ENCODE measurements around the gene RFX4. TPM values are rescaled to one million over a fixed set of nuclear protein-coding genes. Genes with fewer than 3 reads are reported as not detected.
A peak's percentile ranks its signal among the peaks of the same experiment; 100 is the strongest.

Gene RFX4
- polyA plus RNA-seq, 2 of the 4 experiments (the other 2 are of a cell fraction) = not detected

DNA sequence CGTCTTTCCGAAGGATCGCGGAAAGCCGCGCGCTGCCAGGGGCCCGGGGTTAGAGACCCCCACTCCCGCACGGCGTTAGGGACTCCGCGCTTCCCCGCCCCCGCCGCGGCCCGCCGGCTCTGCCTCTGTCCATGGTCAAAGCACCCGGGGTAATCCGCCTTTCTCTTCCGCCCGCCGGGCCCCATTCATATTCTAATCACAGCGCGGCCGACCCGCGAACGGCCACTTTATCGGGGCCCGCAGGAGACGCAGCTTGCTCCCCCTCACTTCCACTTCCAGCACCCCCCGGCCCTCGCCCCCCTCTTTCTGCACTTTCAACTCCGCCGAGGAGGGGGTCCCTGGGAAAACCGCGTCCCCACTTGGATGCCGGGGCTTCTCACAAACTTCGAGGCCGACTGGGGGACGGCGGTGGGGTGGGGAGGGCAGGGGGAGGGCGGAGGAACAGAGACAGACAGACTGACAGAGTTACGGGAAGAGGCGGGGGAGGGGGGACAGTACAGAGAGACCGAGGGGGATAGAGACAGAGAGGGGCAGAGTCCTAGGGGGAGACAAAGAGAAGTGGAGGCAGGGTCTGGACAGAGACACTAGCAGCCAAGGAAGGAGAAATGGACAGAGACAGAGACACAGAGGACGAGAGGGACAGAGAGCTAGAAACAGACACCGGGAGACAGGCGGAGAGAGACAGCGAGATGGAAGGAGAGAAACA, 1.1 kb upstream of the RFX4 start:
- ChIA-PET POLR2A (no interaction called here), CTCF (interaction anchor here (0.7 to 1.3 kb wide), 2 partner anchors 10 to 260 kb away, joined by 3 to 4 read pairs; no protein-coding TSS in a partner anchor)
- TF ChIP-seq, protein P1, sequence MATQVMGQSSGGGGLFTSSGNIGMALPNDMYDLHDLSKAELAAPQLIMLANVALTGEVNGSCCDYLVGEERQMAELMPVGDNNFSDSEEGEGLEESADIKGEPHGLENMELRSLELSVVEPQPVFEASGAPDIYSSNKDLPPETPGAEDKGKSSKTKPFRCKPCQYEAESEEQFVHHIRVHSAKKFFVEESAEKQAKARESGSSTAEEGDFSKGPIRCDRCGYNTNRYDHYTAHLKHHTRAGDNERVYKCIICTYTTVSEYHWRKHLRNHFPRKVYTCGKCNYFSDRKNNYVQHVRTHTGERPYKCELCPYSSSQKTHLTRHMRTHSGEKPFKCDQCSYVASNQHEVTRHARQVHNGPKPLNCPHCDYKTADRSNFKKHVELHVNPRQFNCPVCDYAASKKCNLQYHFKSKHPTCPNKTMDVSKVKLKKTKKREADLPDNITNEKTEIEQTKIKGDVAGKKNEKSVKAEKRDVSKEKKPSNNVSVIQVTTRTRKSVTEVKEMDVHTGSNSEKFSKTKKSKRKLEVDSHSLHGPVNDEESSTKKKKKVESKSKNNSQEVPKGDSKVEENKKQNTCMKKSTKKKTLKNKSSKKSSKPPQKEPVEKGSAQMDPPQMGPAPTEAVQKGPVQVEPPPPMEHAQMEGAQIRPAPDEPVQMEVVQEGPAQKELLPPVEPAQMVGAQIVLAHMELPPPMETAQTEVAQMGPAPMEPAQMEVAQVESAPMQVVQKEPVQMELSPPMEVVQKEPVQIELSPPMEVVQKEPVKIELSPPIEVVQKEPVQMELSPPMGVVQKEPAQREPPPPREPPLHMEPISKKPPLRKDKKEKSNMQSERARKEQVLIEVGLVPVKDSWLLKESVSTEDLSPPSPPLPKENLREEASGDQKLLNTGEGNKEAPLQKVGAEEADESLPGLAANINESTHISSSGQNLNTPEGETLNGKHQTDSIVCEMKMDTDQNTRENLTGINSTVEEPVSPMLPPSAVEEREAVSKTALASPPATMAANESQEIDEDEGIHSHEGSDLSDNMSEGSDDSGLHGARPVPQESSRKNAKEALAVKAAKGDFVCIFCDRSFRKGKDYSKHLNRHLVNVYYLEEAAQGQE (IDR thresholded peaks at IDR 0.05) = peak; percentile 75
- no peak for TF ChIP-seq MYC (IDR thresholded peaks at IDR 0.05; ENCODE audit: borderline replicate concordance, low read length)
- Histone ChIP-seq H3K4me2 (peak overlapping the region; percentile 86), H3K4me1 (peaks cover 53% of the 10 kb centered on the region), H3K4me3 (peak overlapping the region; percentile 38), H3K27ac (no peak overlapping the region), H3K9me3 (no peaks in the 10 kb centered on the region)
- peak in 1 of 2 experiments; percentile 27 for DNase-seq (ENCODE audit: low read depth in 1 of 2, low spot score in 1 of 2)
- WGBS (ENCODE audit: missing lambda C conversion rate) = 6% methylated on average over 27 of the region's 52 CpGs
- no peak for FAIRE-seq
- peak in 1 of 2 experiments; percentile 44; a peak in 3 of 6 replicates for ATAC-seq

- H3K4me2 ChIP-seq = peak overlapping the region; percentile 86
These were observed 584 bp upstream of the RFX4 start for GRCh38 chr12:106582249-106582591.

DNA sequence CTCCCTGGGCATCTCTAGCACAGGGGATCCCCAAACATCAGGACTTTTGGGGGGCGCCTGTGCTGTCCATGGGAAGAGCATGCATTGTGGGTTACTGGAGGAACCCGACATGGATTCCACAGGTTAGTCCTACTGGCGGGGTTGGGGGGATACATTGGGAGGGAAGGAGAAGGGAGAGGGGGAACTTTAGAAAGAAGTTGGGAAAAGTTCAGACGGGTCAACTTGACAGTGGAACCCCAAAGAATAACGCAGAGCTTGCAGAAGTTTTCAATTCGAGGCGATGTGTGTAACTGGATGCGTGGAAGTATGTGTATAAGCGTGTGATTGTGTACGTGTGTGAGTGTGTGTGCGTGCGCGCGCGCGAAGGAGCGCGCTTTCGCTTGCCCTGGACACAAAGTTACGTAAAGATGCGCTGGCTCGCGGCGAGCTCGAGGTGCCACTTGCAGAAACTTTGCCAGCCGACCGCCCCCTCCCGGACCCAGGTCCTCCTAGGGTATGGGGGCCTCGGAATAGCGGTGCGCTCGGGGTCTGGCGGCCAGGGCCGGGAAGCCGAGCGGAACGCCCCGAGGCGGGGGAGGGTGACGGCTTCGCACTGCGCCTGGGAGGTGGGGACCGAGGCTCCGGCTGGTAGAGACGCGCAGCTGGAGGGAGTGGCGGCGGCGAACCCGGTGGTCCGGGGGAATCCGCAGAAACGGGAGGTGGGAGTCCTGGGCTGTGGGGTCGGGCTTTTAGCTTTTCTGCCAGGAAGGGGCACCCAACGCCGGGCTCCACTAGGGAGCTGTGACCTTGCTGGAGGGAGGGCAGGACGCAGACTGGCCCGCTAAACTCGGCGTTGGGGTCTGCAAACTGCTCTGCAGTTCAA, 669 bp downstream of the RFX4 start:
- TF ChIP-seq CTCF (IDR thresholded peaks at IDR 0.05) = no peak
- TF ChIP-seq TFCP2L1 (CRISPR knock-in tag; IDR thresholded peaks at IDR 0.05) = no peak
- no peak for TF ChIP-seq NR3C1 (IDR thresholded peaks at IDR 0.05)
- TF ChIP-seq HDAC2 (IDR thresholded peaks at IDR 0.05) = peak; percentile 57; the same call in 1 of the 2 replicates
- TF ChIP-seq JUN (IDR thresholded peaks at IDR 0.05) = no peak
- TF ChIP-seq MYC (IDR thresholded peaks at IDR 0.05; ENCODE audit: borderline replicate concordance, low read length) = no peak
- TF ChIP-seq ZC3H11A (IDR thresholded peaks at IDR 0.05) = no peak
- no peak for TF ChIP-seq NFE2L2 (conservative IDR thresholded peaks at IDR 0.05; ENCODE audit: low read length)
- POLR2A ChIA-PET = no interaction called here
- DNase-seq (ENCODE audit: low read depth in 1 of 2, low spot score in 1 of 2) = peak; percentile 19 to 56
- peak overlapping the region; percentile 46 for H3K4me3 ChIP-seq
- WGBS (ENCODE audit: missing lambda C conversion rate) = under 1% methylated on average over 30 of the region's 60 CpGs
- H3K4me1 ChIP-seq = peaks cover 58% of the 10 kb centered on the region
- peak in 1 of 2 experiments; percentile 36; a peak in 3 of 6 replicates for ATAC-seq
- CTCF ChIA-PET = interaction anchor here (1.4 kb wide), 1 partner anchor 13 kb away, joined by 4 read pairs; no protein-coding TSS in a partner anchor
- no peak for FAIRE-seq
- peak overlapping the region; percentile 86 for H3K4me2 ChIP-seq
- no peak overlapping the region for H3K27ac ChIP-seq
- no peaks in the 10 kb centered on the region for H3K9me3 ChIP-seq

More at GRCh38 chr12:106582249-106582591, 584 bp upstream of the RFX4 start:
- Histone ChIP-seq H3K9me3 (no peaks in the 10 kb centered on the region), H3K4me3 (peak overlapping the region; percentile 46; the same call in 2 of the 3 replicates), H3K4me1 (peaks cover 58% of the 10 kb centered on the region), H3K27ac (no peak overlapping the region)
- WGBS (ENCODE audit: missing lambda C conversion rate) = 15% methylated on average over 11 of the region's 16 CpGs
- ChIA-PET CTCF (interaction anchor here (1.3 kb wide), 1 partner anchor 259 kb away, joined by 4 read pairs; no protein-coding TSS in a partner anchor), POLR2A (no interaction called here)
- ATAC-seq (no peak), DNase-seq (ENCODE audit: low read depth in 1 of 2, low spot score in 1 of 2) (no peak), FAIRE-seq (no peak)
- TF ChIP-seq HOXB13 (CRISPR knock-in tag; IDR thresholded peaks at IDR 0.05; ENCODE audit: low read depth) = no peak
- no peak for TF ChIP-seq MAZ (IDR thresholded peaks at IDR 0.05; ENCODE audit: borderline replicate concordance, low read depth, low read length)
- TF ChIP-seq RFX5 (IDR thresholded peaks at IDR 0.05) = no peak
- TF ChIP-seq POLR2AphosphoS2 (conservative IDR thresholded peaks at IDR 0.05; ENCODE audit: low read length) = no peak
- no peak for TF ChIP-seq JUN (IDR thresholded peaks at IDR 0.05)
- TF ChIP-seq ESRRA (IDR thresholded peaks at IDR 0.05; ENCODE audit: borderline replicate concordance, low read length) = no peak
- no peak for TF ChIP-seq ATOH8 (CRISPR knock-in tag; IDR thresholded peaks at IDR 0.05; ENCODE audit: low read depth)
- TF ChIP-seq RARB (CRISPR knock-in tag; IDR thresholded peaks at IDR 0.05) = no peak
- no peak for TF ChIP-seq E2F6 (IDR thresholded peaks at IDR 0.05; ENCODE audit: borderline replicate concordance, low read depth)

All from A549 (cell line).